Tibial nerve (tissue), 4 donors: Measurements from ENCODE around the gene CTBP1. TPM values are rescaled to one million over a fixed set of nuclear protein-coding genes. Genes with fewer than 3 reads are reported as not detected.

ENCODE experiments used
- DNase-seq, 2 donors: peaks; one replicate each; pipeline ENCODE4 v3.0.0-alpha.2; 2019; ENCODE audit warnings: low spot score in 2 of 2
- H3K27ac ChIP-seq, 4 donors: fragments of 200-600 bp; sonication (generic) in 3 of 4; one replicate each; pipeline ENCODE4 v1.5.1; 2017 to 2019; ENCODE audit warnings: mild to moderate bottlenecking in 1 of 4
- H3K27me3 ChIP-seq, 2 donors: fragments of 200-600 bp; sonication (generic) in 1 of 2; one replicate each; pipeline versions ENCODE4 v1.5.1 to v1.6.0; 2017 to 2019
- H3K36me3 ChIP-seq, 3 donors: fragments of 200-600 bp; sonication (generic); one replicate each; pipeline ENCODE4 v1.5.1; 2018 to 2019
- H3K4me1 ChIP-seq, 4 donors: fragments of 200-600 bp; sonication (generic) in 3 of 4; one replicate each; pipeline ENCODE4 v1.5.1; 2017 to 2019
- H3K4me3 ChIP-seq, 4 donors: fragments of 200-600 bp; sonication (generic) in 3 of 4; one replicate each; pipeline ENCODE4 v1.5.1; 2017 to 2019; ENCODE audit warnings: mild to moderate bottlenecking in 1 of 4, moderate library complexity in 1 of 4
- H3K9me3 ChIP-seq, 4 donors: fragments of 200-600 bp; sonication (generic) in 3 of 4; one replicate each; pipeline ENCODE4 v1.5.1; 2017 to 2019
- EP300 ChIP-seq, 2 donors: sonication (generic); formaldehyde crosslinking; IDR thresholded peaks; one replicate each; pipeline ENCODE4 v1.6.1; 2017; ENCODE audit warnings: antibody characterized with exemption in 2 of 2, mild to moderate bottlenecking in 1 of 2
- POLR2A ChIP-seq, 2 donors: fragments of 450-650 bp; IDR thresholded peaks; one replicate each; pipeline ENCODE4 v1.6.1; 2017; ENCODE audit warnings: antibody characterized with exemption in 2 of 2, mild to moderate bottlenecking in 2 of 2, moderate library complexity in 2 of 2
- WGBS, 2 donors: methylation state at CpG; one replicate each; pipeline ENCODE4 v1.1.5; 2018; 5-methylcytosine and 5-hydroxymethylcytosine counted together
- total RNA-seq, 4 donors: library from RNA; depleted of rRNA; stranded (reverse); fragments of >200 nt; gene quantifications; one replicate each; pipeline ENCODE4 v1.1.0, GENCODE V29; 2016
- TF ChIP-seq, protein P1 (sequence below), 5 experiments: fragments of 200-600 bp in 3 of 5; fragments of 450-650 bp in 2 of 5; sonication (generic) in 3 of 5; IDR thresholded peaks; one replicate each; pipeline ENCODE4 v1.5.1; 2016 to 2019; ENCODE audit warnings: antibody characterized with exemption in 5 of 5, mild to moderate bottlenecking in 3 of 5, moderate library complexity in 2 of 5

Gene CTBP1
- total RNA-seq, 4 donors from 2014 or later, result 134 to 255 (median 193) TPM

DNA sequence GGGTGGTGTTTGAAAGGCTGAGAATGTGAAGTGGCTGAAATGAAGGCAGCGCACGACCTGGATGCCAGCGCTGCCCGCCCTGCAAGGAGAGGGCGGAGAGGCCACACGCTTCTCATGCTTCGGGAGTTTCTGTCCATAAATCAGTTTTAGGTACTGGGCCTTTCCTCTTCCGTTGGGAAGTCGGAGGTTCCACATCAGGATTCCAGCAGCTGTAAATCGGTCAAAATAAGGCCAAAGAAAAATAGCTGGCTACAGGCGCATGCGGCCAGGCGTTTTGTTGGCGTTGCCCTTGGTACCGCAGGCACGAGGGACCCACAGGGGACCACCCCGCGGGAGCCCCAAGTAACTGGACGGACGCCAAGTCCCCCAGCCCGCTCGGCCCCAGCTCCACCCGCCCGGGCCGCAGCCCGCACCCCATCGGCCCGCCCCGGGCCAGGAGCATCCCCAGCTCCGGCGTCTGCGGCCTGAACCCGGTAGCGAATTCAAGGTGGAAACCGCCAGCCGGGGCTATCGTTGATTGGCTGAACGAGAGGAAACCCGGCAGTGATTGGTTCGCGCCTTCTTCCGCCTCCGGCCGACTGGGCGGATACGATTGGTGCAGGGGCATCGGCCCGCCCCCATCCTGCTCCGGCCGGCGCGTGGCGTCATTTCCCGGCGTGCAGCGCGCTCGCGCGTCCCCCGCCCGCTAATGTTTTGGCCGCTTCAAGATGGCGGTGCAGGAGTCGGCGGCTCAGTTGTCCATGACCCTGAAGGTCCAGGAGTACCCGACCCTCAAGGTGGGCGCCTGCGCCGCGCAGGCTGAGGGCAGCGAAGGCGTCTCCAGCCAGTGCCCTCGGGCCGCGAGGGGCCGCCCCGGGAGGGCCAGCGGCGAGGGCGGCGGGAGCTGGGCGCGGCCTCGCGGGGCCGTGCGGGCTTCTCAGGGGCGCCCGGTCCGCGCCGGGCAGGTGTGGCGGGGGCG, 40.6 kb upstream of the CTBP1 start, which contains the start of gene MAEA:
MAEA (plus strand) TSS at position 685 of the 958 bp plus-strand sequence; CDS start at position 708, 23 bp downstream.
- peak within 1 kb of the TSS; percentile 48 to 93 (median 85) for H3K27ac ChIP-seq
- H3K27me3 ChIP-seq, result no peaks in the 10 kb centered on the region
- WGBS, 2 donors, result 0 to 1% methylated on average over 27 to 59 of the region's 95 CpGs
- no peaks in the 10 kb centered on the region for H3K9me3 ChIP-seq
- peaks cover 0 to 50% (median 34%) of the 10 kb centered on the region in 4 donors for H3K4me1 ChIP-seq
- TF ChIP-seq, protein P1, sequence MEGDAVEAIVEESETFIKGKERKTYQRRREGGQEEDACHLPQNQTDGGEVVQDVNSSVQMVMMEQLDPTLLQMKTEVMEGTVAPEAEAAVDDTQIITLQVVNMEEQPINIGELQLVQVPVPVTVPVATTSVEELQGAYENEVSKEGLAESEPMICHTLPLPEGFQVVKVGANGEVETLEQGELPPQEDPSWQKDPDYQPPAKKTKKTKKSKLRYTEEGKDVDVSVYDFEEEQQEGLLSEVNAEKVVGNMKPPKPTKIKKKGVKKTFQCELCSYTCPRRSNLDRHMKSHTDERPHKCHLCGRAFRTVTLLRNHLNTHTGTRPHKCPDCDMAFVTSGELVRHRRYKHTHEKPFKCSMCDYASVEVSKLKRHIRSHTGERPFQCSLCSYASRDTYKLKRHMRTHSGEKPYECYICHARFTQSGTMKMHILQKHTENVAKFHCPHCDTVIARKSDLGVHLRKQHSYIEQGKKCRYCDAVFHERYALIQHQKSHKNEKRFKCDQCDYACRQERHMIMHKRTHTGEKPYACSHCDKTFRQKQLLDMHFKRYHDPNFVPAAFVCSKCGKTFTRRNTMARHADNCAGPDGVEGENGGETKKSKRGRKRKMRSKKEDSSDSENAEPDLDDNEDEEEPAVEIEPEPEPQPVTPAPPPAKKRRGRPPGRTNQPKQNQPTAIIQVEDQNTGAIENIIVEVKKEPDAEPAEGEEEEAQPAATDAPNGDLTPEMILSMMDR (IDR thresholded peaks at IDR 0.05), result peak in 1 of 5 experiments; percentile 19
- peak; percentile 59 to 74 for TF ChIP-seq POLR2A (IDR thresholded peaks at IDR 0.05)
- TF ChIP-seq EP300 (IDR thresholded peaks at IDR 0.05), result peak; percentile 82 to 92
- DNase-seq, result peak; percentile 93 to 94
- H3K36me3 ChIP-seq, result no peaks in the 10 kb centered on the region
- peak within 1 kb of the TSS; percentile 72 to 99 (median 79) for H3K4me3 ChIP-seq

DNA sequence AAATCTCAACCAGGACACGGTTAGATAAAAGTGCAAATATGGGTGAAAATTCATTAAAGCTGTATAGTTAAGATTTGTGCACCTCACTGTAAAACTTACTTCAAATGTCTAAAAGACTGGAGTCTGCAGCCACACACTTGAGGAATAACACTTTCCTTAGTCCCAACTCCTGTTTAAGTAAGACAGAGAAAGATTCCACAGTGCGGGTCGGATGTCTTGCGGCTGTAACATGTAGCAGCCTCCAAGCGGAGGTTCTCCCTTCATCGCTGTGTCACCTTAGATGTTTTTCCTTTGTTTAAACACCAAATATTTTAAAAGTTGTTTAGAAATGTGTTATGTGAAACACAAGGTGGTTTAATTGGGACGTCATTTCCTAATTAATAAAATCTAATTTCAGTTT, 39.9 kb upstream of the CTBP1 start:
- H3K27me3 ChIP-seq, result no peaks in the 10 kb centered on the region
- peak overlapping the region; percentile 72 to 99 (median 79) for H3K4me3 ChIP-seq
- DNase-seq, result no peak
- no peaks in the 10 kb centered on the region for H3K9me3 ChIP-seq
- H3K36me3 ChIP-seq, result no peaks in the 10 kb centered on the region
- H3K27ac ChIP-seq, result peak overlapping the region in 3 of 4 donors; percentile 83 to 93 (median 87)
- H3K4me1 ChIP-seq, result peaks cover 0 to 43% (median 28%) of the 10 kb centered on the region in 4 donors
- TF ChIP-seq, protein P1 (IDR thresholded peaks at IDR 0.05), result no peak
- no peak for TF ChIP-seq EP300 (IDR thresholded peaks at IDR 0.05)
- no peak for TF ChIP-seq POLR2A (IDR thresholded peaks at IDR 0.05)
- 59 to 65% methylated on average over 7 of the region's 7 CpGs for WGBS, 2 donors

DNA sequence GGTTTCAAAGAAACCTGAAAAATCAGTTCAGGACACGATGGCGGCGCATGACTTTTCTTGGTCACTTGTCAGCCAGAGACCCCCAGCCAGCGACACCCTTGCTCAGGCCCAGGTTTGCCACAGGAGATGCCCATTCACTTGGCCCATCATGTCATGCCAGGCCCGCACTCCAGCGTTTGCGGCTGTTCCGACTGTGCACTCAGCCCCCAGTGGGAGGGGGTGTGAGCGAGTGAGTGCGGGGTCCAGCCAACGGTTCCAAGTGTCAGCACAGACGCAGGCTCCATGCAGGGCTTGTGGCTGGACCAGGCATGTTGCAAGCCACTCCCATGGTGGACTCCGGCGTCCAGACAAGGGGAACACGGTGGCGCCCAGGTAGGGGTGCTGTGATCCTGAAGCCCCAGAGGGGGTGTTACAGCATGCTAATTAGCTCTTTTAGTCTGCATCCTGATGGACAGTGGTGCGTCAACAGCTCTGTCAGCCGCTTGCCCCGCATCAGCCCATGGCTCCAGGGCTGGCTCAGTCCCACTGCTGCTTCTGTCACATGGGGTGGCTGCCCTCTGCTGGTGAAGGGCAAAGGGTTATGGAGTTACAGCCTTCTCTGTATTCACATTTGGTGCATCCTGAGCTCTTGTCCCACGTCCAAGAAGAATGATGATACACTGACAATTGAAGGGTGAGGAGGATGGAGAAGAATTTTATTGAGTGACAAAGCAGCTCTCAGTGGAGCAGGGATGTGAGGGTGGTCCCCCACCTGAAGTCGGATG, 37.0 kb upstream of the CTBP1 start:
- H3K36me3 ChIP-seq, result no peaks in the 10 kb centered on the region
- 80 to 88% methylated on average over 19 to 21 of the region's 21 CpGs for WGBS, 2 donors

DNA sequence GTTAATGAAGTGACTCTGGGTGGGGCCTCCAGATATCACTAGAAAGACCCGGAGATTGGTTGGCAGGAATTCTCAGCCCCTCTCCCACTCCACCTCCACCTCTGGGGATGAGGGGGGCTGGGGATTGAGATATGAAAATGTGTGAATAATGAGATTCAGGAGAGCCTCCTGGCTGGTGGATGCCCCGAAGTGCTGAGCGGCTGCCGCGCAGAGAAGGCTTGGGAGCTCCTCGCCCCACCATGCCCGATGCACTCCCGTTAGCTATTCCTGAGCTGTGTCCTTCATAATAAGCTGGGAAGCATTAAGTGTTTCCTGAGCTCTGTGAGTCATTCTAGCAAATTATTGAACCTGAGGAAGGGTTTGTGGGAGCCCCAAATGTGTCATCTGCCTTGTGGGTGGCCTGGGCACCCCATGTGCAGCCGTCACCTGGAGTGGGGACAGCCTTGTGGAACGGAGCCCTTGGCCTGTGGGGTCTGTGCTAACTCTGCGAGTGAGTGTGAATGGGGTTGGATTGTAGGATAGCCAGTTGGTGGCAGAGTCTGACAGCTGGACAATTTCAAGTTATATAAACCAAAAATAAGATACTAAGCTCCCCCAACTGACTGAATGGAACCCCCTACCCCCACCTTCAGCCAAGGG, 36.3 kb upstream of the CTBP1 start:
- Histone ChIP-seq H3K36me3 (no peaks in the 10 kb centered on the region), H3K27ac (no peak overlapping the region), H3K27me3 (no peaks in the 10 kb centered on the region), H3K9me3 (no peaks in the 10 kb centered on the region), H3K4me1 (peaks cover 0 to 8% (median 7%) of the 10 kb centered on the region in 4 donors), H3K4me3 (no peak overlapping the region)
- TF ChIP-seq, protein P1 (IDR thresholded peaks at IDR 0.05), result no peak
- TF ChIP-seq POLR2A (IDR thresholded peaks at IDR 0.05) (no peak), EP300 (IDR thresholded peaks at IDR 0.05) (no peak)
- no peak for DNase-seq
- 72 to 86% methylated on average over 11 of the region's 11 CpGs for WGBS, 2 donors

More for the DNA sequence above, 37.0 kb upstream of the CTBP1 start:
- H3K4me3 ChIP-seq, result no peak overlapping the region
- no peak overlapping the region for H3K27ac ChIP-seq
- peaks cover 0 to 14% (median 11%) of the 10 kb centered on the region in 4 donors for H3K4me1 ChIP-seq
- no peaks in the 10 kb centered on the region for H3K27me3 ChIP-seq
- no peaks in the 10 kb centered on the region for H3K9me3 ChIP-seq
- DNase-seq, result no peak
- TF ChIP-seq EP300 (IDR thresholded peaks at IDR 0.05) (no peak), POLR2A (IDR thresholded peaks at IDR 0.05) (no peak)
- TF ChIP-seq, protein P1 (IDR thresholded peaks at IDR 0.05), result no peak
